Erythroblast (primary cell): ENCODE measurements around the gene NDUFV3.
"Not testable (repeated sequence)": the region's sequence is repeated elsewhere in the genome, so short reads cannot be mapped to it uniquely, and the experiment has no call there.

ENCODE experiments used
- GATA1 ChIP-seq: IDR thresholded peaks from 2 replicates; pipeline ENCODE4 v1.6.1; 2011; ENCODE audit warnings: low read depth, mild to moderate bottlenecking, control low read depth, low read length, moderate library complexity
- POLR2A ChIP-seq: IDR thresholded peaks from 2 replicates; pipeline ENCODE4 v1.6.1; 2011; ENCODE audit warnings: mild to moderate bottlenecking, low read length

DNA sequence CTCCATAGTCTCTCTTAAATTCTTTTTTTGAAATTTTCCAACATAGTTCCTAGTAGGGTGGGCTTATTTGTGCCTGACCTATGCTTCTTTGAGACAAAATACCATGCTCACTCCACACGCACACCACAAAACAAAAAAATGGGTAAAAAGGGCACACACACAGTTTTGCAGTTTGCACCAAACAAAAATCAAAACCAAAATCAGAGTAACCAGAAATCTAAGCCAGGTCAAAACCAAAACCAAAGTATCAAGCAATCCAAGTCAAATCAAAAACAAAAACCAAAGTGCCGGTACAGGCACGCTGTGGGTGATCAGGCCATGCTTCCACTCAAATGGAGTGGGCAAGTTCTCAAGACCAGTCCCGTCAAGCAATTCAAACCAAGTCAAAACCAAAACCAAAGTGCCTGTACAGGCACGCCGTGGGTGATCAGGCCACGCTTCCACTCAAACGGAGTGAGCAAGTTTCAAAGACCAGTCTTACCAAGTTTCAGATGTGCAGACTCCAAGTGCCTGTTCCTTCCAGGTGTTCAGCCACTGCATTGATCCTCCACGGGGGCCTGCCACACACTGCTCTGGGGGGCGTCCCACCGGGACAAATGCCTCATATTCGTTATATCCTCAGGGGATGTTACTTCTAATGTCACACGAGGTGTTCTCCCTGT is 56.1 kb downstream of the NDUFV3 start:
- TF ChIP-seq POLR2A, GATA1: not testable (repeated sequence)
